HG03095 (cell line): ENCODE data around the gene ITGA8.

Experiments
- ATAC-seq: cut with Tn5 transposase; IDR thresholded peaks from one replicate; pipeline ENCODE4 v1.9.1; 2021; ENCODE audit warnings: moderate library complexity; ENCODE audit not compliant: unreplicated experiment

ITGA8 gene

GRCh38 chr10:15472431-15473395 is 247.0 kb downstream of the ITGA8 start:
- ATAC-seq, result no peak

GRCh38 chr10:15472008-15472407 is 247.7 kb downstream of the ITGA8 start:
- no peak for ATAC-seq

GRCh38 chr10:15469111-15469510 is 250.6 kb downstream of the ITGA8 start:
- ATAC-seq, result no peak

- no peak for ATAC-seq
These were observed 255.3 kb downstream of the ITGA8 start for GRCh38 chr10:15464381-15464780.
